Measurements from ENCODE around the gene AQP5. TPM values are rescaled to one million over a fixed set of nuclear protein-coding genes. Genes with fewer than 3 reads are reported as not detected.

AQP5 gene
- total and polyA plus RNA-seq, 8 donors, result 2.9 to 54.3 (median 8.6) TPM; not detected in 2

- DNase-seq, result no peak
- Histone ChIP-seq H3K4me3 (no peak overlapping the region), H3K36me3 (no peaks in the 10 kb centered on the region), H3K27ac (no peak overlapping the region), H3K9me3 (no peaks in the 10 kb centered on the region), H3K4me1 (peaks cover 2 to 21% (median 8%) of the 10 kb centered on the region in 4 donors), H3K27me3 (peaks cover 0 to 78% (median 11%) of the 10 kb centered on the region in 3 donors)
- TF ChIP-seq CTCF (IDR thresholded peaks at IDR 0.05) (no peak), POLR2AphosphoS5 (IDR thresholded peaks at IDR 0.05) (no peak), POLR2A (IDR thresholded peaks at IDR 0.05) (no peak), EP300 (IDR thresholded peaks at IDR 0.05) (no peak)
- 78 to 83% (median 82%) methylated on average over 17 to 21 of the region's 21 CpGs for WGBS, 5 donors
- intact Hi-C loops (cut with DNase I; ENCODE audit: low total_unique reads), result no loop called here
These were observed 7.5 kb upstream of the AQP5 start for GRCh38 chr12:49953961-49954846.

- 33 to 61% (median 49%) methylated on average over 40 to 53 of the region's 53 CpGs for WGBS, 5 donors
- TF ChIP-seq POLR2A (IDR thresholded peaks at IDR 0.05), result no peak
- TF ChIP-seq POLR2AphosphoS5 (IDR thresholded peaks at IDR 0.05), result no peak
- TF ChIP-seq EP300 (IDR thresholded peaks at IDR 0.05), result no peak
- TF ChIP-seq CTCF (IDR thresholded peaks at IDR 0.05), result no peak
- Histone ChIP-seq H3K4me3 (no peak overlapping the region), H3K27me3 (peaks cover 0 to 88% (median 21%) of the 10 kb centered on the region in 3 donors), H3K9me3 (no peaks in the 10 kb centered on the region), H3K4me1 (peaks cover 10 to 30% (median 16%) of the 10 kb centered on the region in 4 donors), H3K27ac (no peak overlapping the region), H3K36me3 (no peaks in the 10 kb centered on the region)
- peak in 1 of 2 donors; percentile 49 for DNase-seq
- intact Hi-C loops (cut with DNase I; ENCODE audit: low total_unique reads), result no loop called here
These were observed 6.5 kb upstream of the AQP5 start for GRCh38 chr12:49954863-49955830.

- no peak overlapping the region for H3K4me3 ChIP-seq
- no peak for TF ChIP-seq POLR2A (IDR thresholded peaks at IDR 0.05)
- no peak for TF ChIP-seq POLR2AphosphoS5 (IDR thresholded peaks at IDR 0.05)
- TF ChIP-seq EP300 (IDR thresholded peaks at IDR 0.05), result no peak
- no peak for TF ChIP-seq CTCF (IDR thresholded peaks at IDR 0.05)
- peaks cover 20 to 39% (median 25%) of the 10 kb centered on the region in 4 donors for H3K4me1 ChIP-seq
- no peaks in the 10 kb centered on the region for H3K36me3 ChIP-seq
- WGBS, 5 donors, result 48 to 56% (median 49%) methylated on average over 12 to 13 of the region's 13 CpGs
- DNase-seq, result no peak
- peaks cover 0 to 91% (median 30%) of the 10 kb centered on the region in 3 donors for H3K27me3 ChIP-seq
- H3K9me3 ChIP-seq, result no peaks in the 10 kb centered on the region
- H3K27ac ChIP-seq, result no peak overlapping the region
- intact Hi-C loops (cut with DNase I; ENCODE audit: low total_unique reads), result no loop called here
These were observed 5.6 kb upstream of the AQP5 start for GRCh38 chr12:49955899-49956662.
